H1 (cell line): ENCODE results near the gene DNAAF5. TPM values are rescaled to one million over a fixed set of nuclear protein-coding genes. Genes with fewer than 3 reads are reported as not detected.
A peak's percentile ranks its signal among the peaks of the same experiment; 100 is the strongest.

Experiments used
- HDAC2 ChIP-seq, 2 experiments: fragments of 300-600 bp in 1 of 2; sonication (generic) in 1 of 2; IDR thresholded peaks; 2 replicates each; pipeline ENCODE4 v1.6.1; 2011 to 2012; ENCODE audit warnings: low read depth in 2 of 2, low read length in 2 of 2, mild to moderate bottlenecking in 2 of 2, moderate library complexity in 2 of 2, borderline replicate concordance in 1 of 2, inconsistent platforms in 1 of 2
- NANOG ChIP-seq: IDR thresholded peaks from 2 replicates; pipeline ENCODE4 v1.6.1; 2011; ENCODE audit warnings: low read length, low read depth, mild to moderate bottlenecking, inconsistent platforms; ENCODE audit not compliant: insufficient read depth, poor library complexity, severe bottlenecking
- POLR2A ChIP-seq, 2 experiments: IDR thresholded peaks; 1 replicate in 1 of 2; 2 replicates in 1 of 2; pipeline ENCODE4 v1.6.1; 2011; ENCODE audit warnings: low read depth in 2 of 2, low read length in 2 of 2, mild to moderate bottlenecking in 2 of 2; ENCODE audit errors: control extremely low read depth in 1 of 2
- polyA plus RNA-seq, 7 experiments: library from polyadenylated mRNA; depleted of rRNA in 3 of 7; stranded (reverse) in 5 of 7; unstranded in 2 of 7; fragments of >200 nt in 5 of 7; fragments of 200-250 nt in 2 of 7; gene quantifications; 1 replicate in 5 of 7; 2 replicates in 1 of 7; 4 replicates in 1 of 7; pipeline versions ENCODE4 v1.2.1 to v1.2.3, GENCODE V29; 2011 to 2013; ENCODE audit warnings: missing spikeins in 2 of 7, mixed read lengths in 2 of 7
- total RNA-seq: library from RNA; stranded (reverse); fragmentation: NEBNext Ultra II Directional; extraction: Animal tissue kit (Norgen Biotek cat#: 25700); gene quantifications from 2 replicates; pipeline ENCODE4 v1.2.1, GENCODE V29; 2021

DNAAF5 gene
- total and polyA plus RNA-seq, 2 of the 8 experiments (the other 6 are each of a cell fraction or from before 2014, with no cell fraction given), result 55.1 to 95.9 TPM

GRCh38 chr7:726854-727103 lies 280 bp downstream of the DNAAF5 start (continued):
- peak in 1 of 2 experiments; percentile 12; a peak in 1 of 3 replicates for TF ChIP-seq POLR2A (IDR thresholded peaks at IDR 0.05; ENCODE audit: control extremely low read depth in 1 of 2, low read depth in 2 of 2, low read length in 2 of 2)
- no peak for TF ChIP-seq HDAC2 (IDR thresholded peaks at IDR 0.05; ENCODE audit: borderline replicate concordance in 1 of 2, low read depth in 2 of 2, low read length in 2 of 2)
- no peak for TF ChIP-seq NANOG
